K562 (cell line): Measurements from ENCODE around the gene REM1. TPM values are rescaled to one million over a fixed set of nuclear protein-coding genes. Genes with fewer than 3 reads are reported as not detected.

ENCODE experiments used
- CTCF ChIP-seq, 3 experiments: IDR thresholded peaks in 2 of 3; conservative IDR thresholded peaks in 1 of 3; 2 replicates each; pipeline ENCODE4 v1.5.1; 2011 to 2012; ENCODE audit warnings: low read length in 3 of 3, mild to moderate bottlenecking in 3 of 3, control low read depth in 2 of 3, improper control_type of control experiment in 1 of 3, inconsistent platforms in 1 of 3, low read depth in 1 of 3, mixed read lengths in 1 of 3, moderate library complexity in 1 of 3; ENCODE audit not compliant: insufficient read depth in 2 of 3
- CTCFL ChIP-seq: IDR thresholded peaks from 2 replicates; pipeline ENCODE4 v1.6.1; 2011; ENCODE audit warnings: borderline replicate concordance, low read depth, mild to moderate bottlenecking, moderate library complexity, low read length; ENCODE audit not compliant: insufficient read depth, poor library complexity, severe bottlenecking
- EWSR1 ChIP-seq: fragments of 450-650 bp; IDR thresholded peaks from 2 replicates; pipeline ENCODE4 v1.6.1; 2018; ENCODE audit warnings: borderline replicate concordance, mild to moderate bottlenecking, low read depth, moderate library complexity; ENCODE audit not compliant: partially characterized antibody
- FOXK2 ChIP-seq, 2 experiments: fragments of 450-650 bp; IDR thresholded peaks in 1 of 2; conservative IDR thresholded peaks in 1 of 2; 2 replicates each; pipeline ENCODE4 v1.6.1; 2016; ENCODE audit warnings: low read depth in 2 of 2, mild to moderate bottlenecking in 1 of 2
- MCM2 ChIP-seq: fragments of 450-650 bp; IDR thresholded peaks from 2 replicates; pipeline ENCODE4 v1.6.1; 2017; ENCODE audit warnings: low read depth, mild to moderate bottlenecking
- MTA2 ChIP-seq: fragments of 450-650 bp; IDR thresholded peaks from 2 replicates; pipeline ENCODE4 v1.6.1; 2016; ENCODE audit warnings: low read depth
- NCOA4 ChIP-seq: fragments of 450-650 bp; IDR thresholded peaks from 2 replicates; pipeline ENCODE4 v1.6.1; 2018; ENCODE audit warnings: mild to moderate bottlenecking; ENCODE audit not compliant: partially characterized antibody
- NFE2L1 ChIP-seq: fragments of 450-650 bp; IDR thresholded peaks from 2 replicates; pipeline ENCODE4 v1.6.1; 2016; ENCODE audit warnings: missing genetic modification characterization, low read depth, mild to moderate bottlenecking, missing compliant biosample characterization, moderate library complexity, borderline replicate concordance
- PRDM10 ChIP-seq: fragments of 450-650 bp; IDR thresholded peaks from 2 replicates; pipeline ENCODE4 v1.6.1; 2018; ENCODE audit not compliant: partially characterized antibody
- RUNX1 ChIP-seq: sonication (generic); IDR thresholded peaks from 2 replicates; pipeline ENCODE4 v1.6.1; 2016; ENCODE audit warnings: antibody characterized with exemption, low read depth
- SMAD3 ChIP-seq: fragments of 450-650 bp; formaldehyde crosslinking; conservative IDR thresholded peaks from 2 replicates; pipeline ENCODE4 v1.4.0; 2020; ENCODE audit warnings: mild to moderate bottlenecking
- SMARCA5 ChIP-seq: fragments of 450-650 bp; IDR thresholded peaks from 2 replicates; pipeline ENCODE4 v1.6.1; 2016
- SMARCB1 ChIP-seq: IDR thresholded peaks from 2 replicates; pipeline ENCODE4 v1.6.1; 2011; ENCODE audit warnings: improper control_type of control experiment, low read depth; ENCODE audit not compliant: insufficient read length
- ZNF184 ChIP-seq: sonication (generic); formaldehyde crosslinking; IDR thresholded peaks from 2 replicates; pipeline ENCODE4 v1.5.0; 2020; ENCODE audit warnings: missing genetic modification reagents
- ZNF282 ChIP-seq: sonication (generic); formaldehyde crosslinking; IDR thresholded peaks from 2 replicates; pipeline ENCODE4 v1.8.1; 2023; ENCODE audit warnings: missing genetic modification reagents
- ZNF398 ChIP-seq: fragments of 250-450 bp; sonication (Bioruptor Pico); IDR thresholded peaks from 2 replicates; pipeline ENCODE4 v1.8.0; 2021; ENCODE audit warnings: moderate library complexity, mild to moderate bottlenecking, inconsistent platforms
- ZNF655 ChIP-seq: fragments of 250-450 bp; sonication (Bioruptor Pico); IDR thresholded peaks from 2 replicates; pipeline ENCODE4 v1.5.0; 2021
- ZSCAN32 ChIP-seq: fragments of 450-650 bp; formaldehyde crosslinking; IDR thresholded peaks from 2 replicates; pipeline ENCODE4 v1.4.0; 2020; ENCODE audit warnings: mild to moderate bottlenecking, moderate library complexity
- polyA plus RNA-seq, 8 experiments: library from polyadenylated mRNA; depleted of rRNA in 4 of 8; stranded (reverse) in 5 of 8; unstranded in 3 of 8; fragments of >200 nt; fragmentation: Nextera tagmentation in 2 of 8; fragmentation: Illumina TruSeq in 1 of 8; extraction: Ambion mirVana in 2 of 8; extraction: Trizol in 1 of 8; gene quantifications; 2 replicates each; pipeline versions ENCODE4 v1.2.1 to v1.2.3, GENCODE V29; 2011 to 2014; ENCODE audit warnings: inconsistent platforms in 1 of 8, missing spikeins in 1 of 8
- total RNA-seq, 7 experiments: library from RNA; depleted of rRNA in 6 of 7; stranded (reverse); fragments of >200 nt in 6 of 7; fragmentation: Illumina TruSeq in 2 of 7; extraction: Trizol in 2 of 7; gene quantifications; 2 replicates each; pipeline versions ENCODE4 v1.2.1 to v1.2.3, GENCODE V29; 2011 to 2021; ENCODE audit warnings: low replicate concordance in 1 of 7

REM1 gene
- total and polyA plus RNA-seq, 9 of the 15 experiments (the other 6 are each of a cell fraction or from before 2014, with no cell fraction given), result not detected

GRCh38 chr20:31517373-31517772 lies 42.3 kb downstream of the REM1 start (continued):
- TF ChIP-seq CTCF (IDR thresholded peaks at IDR 0.05 in 2 of 3, conservative IDR thresholded peaks at IDR 0.05 in 1 of 3; ENCODE audit: insufficient read depth in 2 of 3, low read depth in 1 of 3, low read length in 3 of 3), result peak; percentile 40 to 47 (median 43)
- TF ChIP-seq ZSCAN32 (CRISPR knock-in tag), result no peak
- no peak for TF ChIP-seq NCOA4
- no peak for TF ChIP-seq SMARCB1
- TF ChIP-seq EWSR1, result no peak
- no peak for TF ChIP-seq SMARCA5
- no peak for TF ChIP-seq ZNF655
- no peak for TF ChIP-seq ZNF398 (CRISPR knock-in tag)
- TF ChIP-seq RUNX1, result no peak
- no peak for TF ChIP-seq MCM2
- TF ChIP-seq SMAD3 (CRISPR knock-in tag), result no peak
- TF ChIP-seq CTCFL, result peak; percentile 37
- no peak for TF ChIP-seq MTA2
- TF ChIP-seq PRDM10, result peak; percentile 94
- TF ChIP-seq NFE2L1, result no peak
- TF ChIP-seq FOXK2 (conservative IDR thresholded peaks at IDR 0.05 in 1 of 2, IDR thresholded peaks at IDR 0.05 in 1 of 2; ENCODE audit: low read depth in 2 of 2), result peak in 1 of 2 experiments; percentile 52; a peak in 1 of 4 replicates
- TF ChIP-seq ZNF184 (CRISPR knock-in tag), result no peak
- TF ChIP-seq ZNF282 (CRISPR knock-in tag), result no peak
